G401.6 (cell line): Measurements from ENCODE around the gene FXYD5.
"Not testable (repeated sequence)": the region's sequence is repeated elsewhere in the genome, so short reads cannot be mapped to it uniquely, and the experiment has no call there.

Experiments used
- FAIRE-seq: peaks from 2 replicates; lab custom pipeline; 2012; peaks lifted over from hg19 to GRCh38; lab: Jason Lieb, UNC

The FXYD5 gene

DNA sequence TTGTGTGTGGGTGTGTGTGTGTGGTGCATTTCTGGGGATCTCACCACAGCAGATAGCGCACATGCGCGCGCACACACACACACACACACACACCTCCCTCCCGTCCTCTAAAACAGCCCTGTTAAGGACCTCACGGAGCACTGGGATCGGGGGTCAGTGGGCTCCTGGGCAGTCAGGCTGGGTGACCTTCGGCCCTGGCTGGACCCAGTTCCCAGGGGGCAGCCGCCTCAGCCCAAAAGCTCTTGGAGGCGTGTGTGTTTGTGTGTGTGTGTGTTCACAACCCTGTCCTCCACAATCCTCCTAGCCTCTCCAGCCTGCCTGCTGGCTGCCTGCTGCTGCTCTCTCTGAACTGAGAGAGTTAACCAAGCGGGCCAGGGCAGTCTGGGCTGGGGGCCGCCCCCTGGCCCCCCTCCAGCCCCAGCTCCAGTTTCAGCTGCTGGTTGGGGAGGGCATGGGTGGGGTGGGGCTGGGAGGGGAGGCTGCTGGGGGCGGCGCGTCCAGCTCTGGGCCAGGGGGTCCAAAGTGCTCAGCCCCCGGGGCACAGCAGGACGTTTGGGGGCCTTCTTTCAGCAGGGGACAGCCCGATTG is 16.1 kb upstream of the FXYD5 start, which contains the start of gene FXYD1:
TSS of gene FXYD1 (plus strand) at position 520 of the 588 bp plus-strand sequence. CDS start 1,256 bp downstream, outside the sequence.
- no peak for FAIRE-seq

DNA sequence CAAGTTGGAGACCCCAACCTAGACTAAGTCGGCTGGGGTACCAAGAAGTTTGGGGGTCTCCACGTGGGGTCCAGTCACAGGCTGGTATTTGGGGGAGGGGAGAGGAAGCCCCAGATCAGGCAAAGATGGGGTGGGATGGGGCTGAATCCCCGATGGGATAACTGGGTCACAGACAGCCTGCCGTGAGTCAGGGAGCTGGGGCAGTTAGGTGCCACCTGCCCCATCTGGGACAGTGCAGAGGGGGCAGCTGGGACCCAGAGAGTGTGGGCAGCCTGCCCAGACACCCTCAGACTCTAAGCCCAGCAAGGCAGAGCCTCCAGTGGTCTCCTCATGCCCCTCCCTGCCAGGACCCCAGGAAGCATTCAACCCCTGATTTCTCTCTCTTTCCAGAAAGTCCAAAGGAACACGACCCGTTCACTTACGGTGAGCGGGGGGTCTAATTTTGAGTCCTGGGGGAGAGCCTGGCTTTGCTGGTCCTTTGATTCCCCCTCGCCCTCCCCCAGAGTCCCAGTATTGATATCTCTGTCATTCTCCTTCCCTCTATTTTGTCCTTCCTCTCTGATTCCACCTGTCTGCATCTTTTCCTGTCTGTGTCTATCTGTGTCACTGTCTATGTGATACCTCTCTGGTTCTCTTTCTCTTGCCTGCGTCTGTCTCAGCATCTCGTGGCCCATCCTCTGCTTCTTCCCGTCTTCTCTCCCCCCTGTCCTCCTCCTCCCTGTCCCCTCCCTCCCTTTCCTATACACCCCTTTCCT is 14.2 kb upstream of the FXYD5 start:
- no peak for FAIRE-seq

GRCh38 chr19:35140962-35141836 is 13.3 kb upstream of the FXYD5 start:
- no peak for FAIRE-seq

GRCh38 chr19:35141837-35142605 is 12.5 kb upstream of the FXYD5 start:
- FAIRE-seq: no peak

DNA sequence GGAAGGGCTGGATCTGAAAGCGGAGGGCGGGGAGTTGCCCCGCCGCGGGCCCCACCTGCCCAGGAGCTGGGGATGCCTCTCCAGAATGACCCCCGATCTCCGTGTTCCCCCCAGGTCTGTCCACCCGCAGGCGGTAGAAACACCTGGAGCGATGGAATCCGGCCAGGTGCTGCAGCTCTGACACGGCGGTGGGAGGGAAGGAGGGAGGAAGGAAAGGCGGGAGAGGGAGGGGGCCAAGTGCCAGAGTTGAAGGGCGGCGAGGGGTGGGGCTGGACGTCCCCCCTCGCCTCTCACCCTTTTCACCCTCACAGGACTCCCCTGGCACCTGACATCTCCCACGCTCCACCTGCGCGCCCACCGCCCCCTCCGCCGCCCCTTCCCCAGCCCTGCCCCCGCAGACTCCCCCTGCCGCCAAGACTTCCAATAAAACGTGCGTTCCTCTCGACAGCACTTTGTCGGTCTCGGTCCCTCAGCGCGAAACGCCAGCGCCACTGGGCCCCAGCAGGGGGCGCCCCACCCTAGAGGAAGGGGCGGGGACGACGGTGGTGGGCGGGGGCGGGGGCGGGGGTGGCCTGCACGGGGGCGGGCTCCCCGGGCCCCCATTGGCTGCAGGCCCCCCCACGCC is 11.8 kb upstream of the FXYD5 start:
- no peak for FAIRE-seq

- FAIRE-seq: no peak
These were observed 11.3 kb upstream of the FXYD5 start, which contains the start of gene FXYD7 for GRCh38 chr19:35143231-35143715. FXYD7 (plus strand) TSS chr19:35143255; CDS start chr19:35143334, 79 bp downstream.

DNA sequence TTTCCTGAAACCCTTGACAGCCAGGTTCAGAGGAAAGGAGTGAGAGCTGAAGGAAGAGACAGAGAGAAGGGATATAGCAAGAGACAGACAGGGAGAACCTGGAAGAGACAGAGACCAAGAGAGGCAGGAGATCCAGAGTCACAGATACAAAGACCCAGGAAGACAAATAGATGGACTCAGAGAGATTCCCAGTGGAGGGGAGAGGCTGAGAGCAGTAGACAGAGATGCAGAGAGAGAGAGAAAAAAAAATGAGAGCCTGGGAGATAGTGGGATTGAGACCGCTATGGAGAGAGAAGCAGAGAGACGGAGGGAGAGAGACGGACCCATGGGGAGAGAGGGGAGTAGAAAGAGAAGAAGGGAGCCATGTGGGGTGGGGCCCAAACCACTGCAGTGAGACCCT is 10.7 kb upstream of the FXYD5 start:
- no peak for FAIRE-seq

DNA sequence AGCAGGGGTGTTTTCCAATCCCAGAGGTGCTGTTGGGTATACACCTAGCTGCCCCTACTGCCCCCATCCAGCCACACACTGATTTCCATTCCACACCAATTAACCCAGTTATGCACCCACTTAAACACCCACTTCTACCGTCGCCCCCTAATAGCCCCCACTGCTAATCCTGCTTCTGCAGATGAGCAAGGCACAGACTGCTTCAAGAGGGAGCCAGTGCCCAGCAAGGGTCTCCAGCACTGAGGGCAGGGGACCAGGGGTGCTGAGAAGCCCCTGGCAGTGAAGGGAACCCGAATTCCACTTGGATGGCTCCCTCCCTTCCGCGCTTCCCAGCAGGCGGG is 10.3 kb upstream of the FXYD5 start:
- no peak for FAIRE-seq

DNA sequence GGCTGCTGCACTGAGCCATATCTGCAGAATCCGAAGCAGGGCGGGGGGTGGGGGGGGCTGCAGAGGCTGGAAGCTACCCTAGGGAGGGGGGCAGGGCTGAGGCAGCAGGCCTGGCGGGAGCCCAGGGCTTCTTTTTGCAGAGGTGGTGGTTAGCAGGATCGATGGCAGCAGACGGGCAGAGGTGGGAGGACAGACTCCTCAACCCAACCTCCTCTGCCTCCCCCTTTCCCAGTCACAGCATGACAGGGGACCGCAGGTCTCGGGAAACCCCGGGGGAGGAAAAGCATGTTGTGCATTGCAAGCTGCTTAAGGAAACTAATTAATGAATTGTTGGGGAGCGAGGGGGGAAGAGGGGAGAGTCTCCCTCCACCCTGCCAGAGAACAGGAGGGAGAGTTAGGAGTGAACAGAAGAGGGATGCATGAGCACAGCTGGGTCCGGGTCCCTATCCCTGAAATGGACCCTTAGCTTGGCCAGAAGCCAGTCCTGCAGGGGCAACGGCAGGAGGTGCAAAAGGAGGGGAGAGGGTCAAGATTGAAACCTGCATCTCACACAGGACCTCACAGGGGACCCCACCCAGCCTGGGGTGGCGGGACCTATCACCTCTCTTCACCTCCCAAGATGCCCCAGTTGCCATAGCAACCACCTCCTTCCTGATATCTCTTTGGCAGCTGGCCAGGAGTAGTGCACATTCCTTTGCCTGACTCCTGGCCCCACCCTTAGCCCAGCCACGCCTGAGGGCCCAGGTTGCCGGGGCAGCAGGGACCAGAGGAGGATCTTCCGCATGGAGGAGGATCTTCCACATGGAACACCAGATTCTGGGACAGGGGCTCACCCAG is 9.7 kb upstream of the FXYD5 start:
- no peak for FAIRE-seq

GRCh38 chr19:35146746-35147459 is 7.6 kb upstream of the FXYD5 start:
- no peak for FAIRE-seq

GRCh38 chr19:35149463-35149862 is 5.1 kb upstream of the FXYD5 start:
- FAIRE-seq: no peak

DNA sequence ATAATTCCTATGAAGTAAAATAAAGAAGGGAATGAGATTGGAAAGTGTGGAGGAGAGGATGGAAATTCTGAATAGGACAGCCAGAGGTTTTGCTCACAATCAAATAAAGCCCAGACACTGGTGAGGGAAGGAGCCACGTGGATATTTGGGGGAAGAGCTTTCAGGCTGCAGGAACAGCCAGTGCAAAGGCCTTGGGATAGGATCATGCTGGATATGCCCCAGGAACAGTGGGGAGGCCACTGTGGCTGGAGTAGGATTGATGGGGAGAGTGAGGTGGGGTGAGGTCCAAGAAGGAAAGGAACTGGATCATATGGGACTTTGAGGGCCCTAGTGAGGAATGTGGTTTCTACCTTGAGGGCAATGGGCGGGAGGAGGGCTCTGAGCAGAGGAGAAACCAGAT is 4.1 kb upstream of the FXYD5 start:
- FAIRE-seq: no peak

GRCh38 chr19:35151273-35152065 is 3.1 kb upstream of the FXYD5 start:
- no peak for FAIRE-seq

GRCh38 chr19:35153129-35153522 is 1.4 kb upstream of the FXYD5 start:
- FAIRE-seq: not testable (repeated sequence)

DNA sequence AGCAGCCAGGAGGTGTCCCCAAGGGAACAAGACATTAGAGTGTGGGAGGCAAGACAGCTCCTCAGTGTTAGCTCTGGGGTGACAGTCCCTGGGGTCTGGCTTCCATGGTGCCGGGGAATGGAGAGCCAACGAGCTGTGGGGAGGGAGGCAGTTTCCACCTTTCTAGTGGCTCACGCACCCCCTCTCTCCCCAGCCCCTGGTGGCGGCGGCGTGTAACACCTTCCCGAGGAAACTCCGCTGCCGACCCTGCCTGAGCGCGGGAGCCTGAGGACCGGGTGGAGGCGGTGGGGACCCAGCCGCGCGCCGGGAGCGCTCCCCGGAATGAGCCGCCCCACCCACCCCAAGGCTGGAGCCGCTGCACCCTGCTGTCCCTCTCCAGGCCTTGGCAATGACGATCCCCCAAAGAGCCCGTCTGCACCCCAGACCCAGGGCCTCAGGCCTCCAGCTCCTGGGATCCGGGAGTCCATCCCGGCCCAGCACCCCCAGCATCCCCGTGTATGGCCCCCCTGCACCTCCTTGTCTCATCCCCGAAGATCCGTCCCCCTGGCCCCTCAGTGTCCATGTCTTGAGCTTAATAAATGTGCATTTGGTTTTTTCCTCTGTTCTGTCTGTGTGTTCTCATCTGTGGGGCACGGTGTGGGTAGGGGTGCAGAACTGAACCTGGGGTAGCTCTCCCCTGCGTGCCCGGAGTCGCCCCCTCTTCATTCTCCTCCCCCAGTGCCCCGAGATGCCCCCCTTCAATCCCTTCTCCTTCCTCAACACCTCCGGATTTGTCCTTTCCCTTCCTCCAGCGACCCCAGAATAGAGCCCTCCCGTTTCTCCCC is 622 bp upstream of the FXYD5 start:
- no peak for FAIRE-seq

- no peak for FAIRE-seq
These were observed 906 bp downstream of the FXYD5 start for GRCh38 chr19:35155441-35155840.

GRCh38 chr19:35155981-35156672 is 1.6 kb downstream of the FXYD5 start:
- no peak for FAIRE-seq

- FAIRE-seq: no peak
These were observed 2.1 kb downstream of the FXYD5 start for GRCh38 chr19:35156673-35157014.
